Activated effector memory CD4-positive, alpha-beta T cell treated with Interleukin-2 at 50 U/mL for 16 hours (primary cell): ENCODE data around the gene ARFRP1.

Experiments
- DNase-seq: peaks from one replicate; pipeline ENCODE4 v3.0.0-alpha.2; 2020

Gene ARFRP1

DNA sequence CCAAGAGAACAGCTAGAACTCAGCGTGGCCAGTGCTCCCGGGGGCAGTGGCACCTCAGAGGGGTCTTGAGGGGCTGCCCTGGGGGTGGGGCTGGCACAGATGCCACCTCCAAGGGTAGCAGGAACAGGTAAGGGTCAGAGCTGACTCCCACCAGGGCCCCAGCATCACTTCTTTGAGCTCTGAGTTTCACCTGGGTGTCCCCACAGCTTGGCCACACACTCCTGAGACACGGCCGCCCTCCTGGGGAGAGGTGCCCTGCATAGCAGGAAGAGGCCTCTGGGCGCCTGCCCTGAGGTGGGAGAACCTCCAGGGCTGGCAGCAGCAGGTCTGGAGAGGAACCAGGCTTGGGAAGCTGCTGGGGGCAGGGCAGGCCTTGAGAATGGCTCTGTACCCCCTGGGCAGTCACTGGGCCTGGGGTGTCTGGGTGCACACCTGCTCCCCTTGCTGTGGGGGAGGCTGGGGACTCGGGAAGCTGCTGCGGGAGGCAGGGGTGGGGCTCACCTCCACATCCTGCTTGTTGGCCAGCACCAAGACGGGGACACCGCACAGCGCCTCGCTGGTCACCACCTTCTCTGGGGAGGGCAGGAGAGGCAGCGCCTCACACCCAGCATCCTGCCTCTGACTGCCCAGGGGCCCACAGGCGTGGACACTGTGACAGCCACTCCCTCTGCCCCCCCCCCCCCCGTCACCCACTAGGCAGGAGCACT, 6.3 kb downstream of the ARFRP1 start:
- DNase-seq = no peak

DNA sequence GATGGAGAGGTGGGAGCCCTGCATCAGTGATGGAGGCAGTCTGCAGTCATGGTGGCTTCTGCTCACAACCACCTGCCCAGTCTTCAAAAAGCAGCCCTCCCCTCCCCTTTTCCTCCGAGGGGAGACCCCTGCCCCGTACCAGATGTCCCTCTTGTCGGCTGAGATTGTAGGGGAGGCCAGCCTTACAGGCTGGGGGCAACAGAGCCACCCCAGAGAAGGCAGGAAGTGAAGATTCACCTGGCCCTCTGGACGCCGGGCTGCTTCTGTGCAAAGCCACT, 6.8 kb downstream of the ARFRP1 start:
- no peak for DNase-seq

DNA sequence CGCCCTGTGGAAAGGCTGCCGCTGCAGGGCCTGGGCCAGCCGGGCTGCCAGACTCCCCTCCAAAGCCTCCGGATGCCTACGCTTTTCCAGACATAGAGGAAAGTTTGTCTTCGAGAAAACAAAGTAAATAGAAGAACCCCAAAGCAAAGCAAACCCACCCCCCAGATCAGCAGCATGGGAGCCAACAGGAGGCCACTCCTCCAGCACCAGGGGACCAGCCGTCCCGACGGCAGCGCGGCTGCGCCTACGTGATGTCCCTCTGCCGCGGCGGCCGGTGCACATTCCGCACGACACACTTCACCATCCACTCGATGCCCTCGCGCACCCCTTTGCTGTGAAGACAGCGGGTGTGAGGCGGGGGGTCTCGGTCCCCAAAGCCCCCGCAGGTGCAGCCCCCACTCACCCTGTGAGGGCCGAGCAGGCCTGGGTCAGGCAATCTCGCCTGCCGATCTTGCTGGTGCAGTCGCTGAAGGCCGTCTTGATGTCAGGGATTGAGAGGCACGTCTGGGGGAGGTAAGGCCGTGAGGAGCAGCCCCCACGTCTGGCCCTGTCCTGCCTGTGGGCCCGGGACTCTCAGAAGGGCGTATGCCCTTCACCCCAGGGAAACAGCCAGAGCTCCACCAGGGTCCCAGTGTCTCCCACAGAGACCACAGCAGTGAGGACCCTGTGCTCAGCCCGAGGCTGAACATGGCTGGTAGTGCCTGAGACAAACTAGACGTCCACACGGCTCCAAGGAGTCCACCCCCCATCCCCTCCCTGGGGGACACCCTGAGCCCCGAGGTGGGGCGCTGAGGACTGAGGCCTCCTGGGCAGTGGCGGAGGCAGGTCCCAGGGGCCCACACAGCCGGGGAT, 7.4 kb downstream of the ARFRP1 start:
- DNase-seq = no peak

DNA sequence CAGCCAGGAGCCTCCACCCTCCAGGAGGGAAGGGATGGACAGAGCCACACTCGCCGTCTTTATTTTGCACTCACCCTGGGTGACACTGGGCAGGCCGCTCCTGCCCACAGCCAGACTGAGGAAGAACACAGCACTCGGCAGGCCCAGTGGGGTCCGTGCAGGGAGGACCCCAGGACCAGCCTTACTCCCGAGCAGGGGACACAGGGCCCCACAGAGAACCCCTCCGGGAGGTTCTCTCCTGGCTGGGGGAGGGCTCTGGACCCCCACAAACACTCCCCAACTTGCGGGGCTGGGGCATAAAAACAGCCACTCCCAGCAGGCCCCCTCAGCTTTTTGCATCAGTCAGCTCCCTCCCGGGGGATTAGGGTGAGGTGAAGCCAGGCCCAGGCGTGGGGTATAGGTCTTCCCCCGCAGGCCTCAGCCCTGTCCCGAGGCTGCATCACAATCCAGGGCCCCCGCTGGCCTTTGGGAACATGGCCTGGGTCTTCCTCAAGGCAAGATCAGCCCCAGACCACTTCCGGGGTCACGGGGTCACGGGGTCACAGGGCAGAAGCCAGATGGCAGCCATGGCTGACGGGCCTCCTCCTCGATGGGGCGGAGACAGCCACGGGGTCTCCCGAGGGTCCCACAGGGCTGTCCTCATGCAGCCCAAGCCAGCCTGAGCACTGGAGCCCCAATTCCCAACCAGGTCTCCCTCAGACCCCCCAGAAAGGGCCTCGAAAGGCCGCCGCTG, 8.1 kb downstream of the ARFRP1 start:
- DNase-seq = no peak

DNA sequence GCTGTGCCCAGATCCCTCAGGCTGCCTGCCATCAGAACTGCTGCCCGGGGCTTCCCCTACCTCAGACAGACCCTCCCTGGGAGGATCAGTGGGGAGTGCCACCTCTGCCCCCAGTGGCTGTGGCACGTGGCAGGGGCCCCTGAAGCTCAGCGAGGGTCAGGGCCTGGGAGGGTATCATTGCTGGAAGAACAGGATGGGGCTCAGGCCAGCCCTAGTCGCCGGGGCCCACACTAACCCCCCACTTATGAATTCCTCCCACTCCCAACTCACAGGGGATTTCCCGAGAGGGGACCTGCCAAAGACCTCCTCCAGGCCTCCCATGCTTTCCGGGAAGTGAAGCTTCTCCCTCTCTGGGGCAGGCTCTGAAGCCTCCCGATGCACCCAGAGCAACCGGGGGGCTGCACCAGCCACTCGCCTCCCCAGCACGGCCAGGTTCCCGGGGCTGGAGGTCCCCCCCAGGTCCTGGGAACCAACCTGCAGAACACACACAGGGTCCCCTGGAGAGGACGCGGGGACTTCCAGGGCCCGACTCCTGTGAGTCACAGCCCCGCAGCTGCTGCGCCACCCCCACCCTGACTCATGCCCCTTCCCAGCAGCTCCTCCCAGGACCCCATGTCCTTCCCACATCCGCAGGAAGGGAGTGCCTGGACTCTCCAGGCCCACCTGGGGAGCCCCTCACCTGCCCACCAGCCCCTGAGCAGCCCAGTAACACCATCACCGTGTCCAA, 8.9 kb downstream of the ARFRP1 start:
- DNase-seq = no peak

- no peak for DNase-seq
Observed at GRCh38 chr20:63697868-63698545, 9.8 kb downstream of the ARFRP1 start.

GRCh38 chr20:63697357-63697867, 10.4 kb downstream of the ARFRP1 start:
- DNase-seq = no peak

- DNase-seq = no peak
Observed at GRCh38 chr20:63696628-63697356, 11.0 kb downstream of the ARFRP1 start, which contains the start of gene TNFRSF6B. TNFRSF6B (plus strand) TSS chr20:63696652; CDS start chr20:63696768, 116 bp downstream.

- DNase-seq = no peak
Observed at GRCh38 chr20:63696306-63696627, 11.5 kb downstream of the ARFRP1 start.

- no peak for DNase-seq
Observed at GRCh38 chr20:63695424-63696305, 12.1 kb downstream of the ARFRP1 start.

DNA sequence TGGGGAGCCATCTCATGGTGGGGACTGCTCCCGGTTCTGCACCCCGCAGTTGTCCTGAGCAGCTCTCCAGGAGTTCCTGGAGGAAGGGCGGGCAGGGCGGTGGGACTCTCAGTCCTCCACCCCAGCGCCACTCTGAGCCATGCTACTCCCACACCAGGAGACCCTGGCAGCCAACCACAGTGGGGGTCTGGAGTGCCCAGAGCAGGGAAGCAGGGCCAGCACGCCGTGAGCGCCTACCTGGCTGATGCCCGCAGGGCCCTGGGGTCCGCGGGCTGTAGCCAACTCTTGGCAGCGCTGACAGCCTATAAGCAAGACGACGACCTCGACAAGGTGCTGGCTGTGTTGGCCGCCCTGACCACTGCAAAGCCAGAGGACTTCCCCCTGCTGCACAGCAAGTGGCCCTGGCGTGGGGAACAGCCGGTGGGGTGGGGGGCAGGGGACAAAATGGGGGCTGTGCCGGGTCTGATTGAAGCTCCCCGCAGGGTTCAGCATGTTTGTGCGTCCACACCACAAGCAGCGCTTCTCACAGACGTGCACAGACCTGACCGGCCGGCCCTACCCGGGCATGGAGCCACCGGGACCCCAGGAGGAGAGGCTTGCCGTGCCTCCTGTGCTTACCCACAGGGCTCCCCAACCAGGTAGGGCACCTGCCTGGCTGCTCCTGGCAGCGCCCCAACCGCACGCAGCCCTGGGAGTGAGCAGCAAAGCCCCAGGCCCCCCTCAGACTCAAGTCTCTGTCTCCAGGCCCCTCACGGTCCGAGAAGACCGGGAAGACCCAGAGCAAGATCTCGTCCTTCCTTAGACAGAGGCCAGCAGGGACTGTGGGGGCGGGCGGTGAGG, 13.0 kb downstream of the ARFRP1 start:
- DNase-seq = no peak

DNA sequence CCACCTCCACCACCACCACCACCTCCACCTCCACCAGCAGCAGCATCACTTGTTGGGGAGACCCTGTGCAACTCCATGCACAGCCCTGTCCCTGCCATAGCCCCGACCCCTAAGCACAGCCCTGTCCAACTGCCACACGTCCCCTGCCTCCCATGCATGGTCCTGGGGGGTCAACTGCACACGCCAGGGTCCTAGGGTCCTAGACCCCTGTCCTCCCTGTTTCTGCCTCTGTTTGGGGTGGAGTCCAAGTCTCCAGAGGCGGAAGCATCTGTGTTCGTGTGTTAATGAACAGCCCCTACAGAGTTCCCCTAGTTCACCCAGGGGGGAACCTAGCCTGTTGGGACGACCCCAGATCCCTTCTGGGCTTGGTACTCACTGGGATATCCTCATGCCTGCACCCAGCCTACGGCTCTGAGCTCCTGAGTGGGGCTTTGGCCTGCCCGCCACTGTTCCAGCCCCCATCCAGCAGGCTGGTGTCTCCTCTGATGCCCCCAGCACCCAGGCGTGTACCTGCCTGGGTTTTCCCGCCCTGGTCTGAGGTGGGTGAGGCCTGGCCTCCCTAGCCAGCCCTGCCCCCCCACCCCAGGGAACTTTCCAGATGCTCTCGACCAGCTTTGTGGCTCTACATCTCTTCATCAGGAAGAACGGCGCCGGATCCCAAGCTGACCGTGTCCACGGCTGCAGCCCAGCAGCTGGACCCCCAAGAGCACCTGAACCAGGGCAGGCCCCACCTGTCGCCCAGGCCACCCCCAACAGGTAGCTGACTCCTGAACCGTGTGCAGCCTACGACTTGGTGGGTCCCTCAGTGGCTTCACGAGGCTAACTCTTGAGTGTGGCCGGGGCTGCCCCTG, 13.8 kb downstream of the ARFRP1 start:
- no peak for DNase-seq

- DNase-seq = no peak
Observed at GRCh38 chr20:63693083-63693732, 14.6 kb downstream of the ARFRP1 start.

GRCh38 chr20:63692436-63693082, 15.2 kb downstream of the ARFRP1 start:
- no peak for DNase-seq

GRCh38 chr20:63691711-63692435, 15.9 kb downstream of the ARFRP1 start:
- no peak for DNase-seq

- no peak for DNase-seq
Observed at GRCh38 chr20:63690898-63691710, 16.7 kb downstream of the ARFRP1 start.
